Neural cell (in vitro differentiated cells): ENCODE results near the gene CPNE5. TPM values are rescaled to one million over a fixed set of nuclear protein-coding genes. Genes with fewer than 3 reads are reported as not detected.

Experiments used
- H2AFZ ChIP-seq: fragments of 200-600, 300-800 bp; sonication (generic), shearing (Covaris generic); 2 replicates; pipeline ENCODE4 v1.6.0; 2014; ENCODE audit warnings: low read depth, mild to moderate bottlenecking, antibody characterized with exemption, low read length, moderate library complexity
- H3F3A ChIP-seq: fragments of 200-600 bp; shearing (Covaris generic); 2 replicates; pipeline ENCODE4 v1.6.1; 2016; ENCODE audit warnings: mild to moderate bottlenecking, moderate library complexity, mixed read lengths, antibody characterized with exemption, low read length; ENCODE audit not compliant: insufficient read depth, poor library complexity, severe bottlenecking
- H3K27ac ChIP-seq: fragments of 200-600, 300-800 bp; sonication (generic), shearing (Covaris generic); 2 replicates; pipeline ENCODE4 v1.5.1; 2014; ENCODE audit warnings: mild to moderate bottlenecking, low read length, moderate library complexity
- H3K27me3 ChIP-seq: fragments of 300-800, 200-600 bp; sonication (generic), shearing (Covaris generic); 2 replicates; pipeline ENCODE4 v1.6.0; 2014; ENCODE audit warnings: mild to moderate bottlenecking, low read depth, low read length, moderate library complexity; ENCODE audit not compliant: insufficient read depth
- H3K36me3 ChIP-seq: fragments of 300-800, 200-600 bp; sonication (generic), shearing (Covaris generic); 2 replicates; pipeline ENCODE4 v1.5.1; 2014; ENCODE audit warnings: mild to moderate bottlenecking, antibody characterized with exemption, low read length, moderate library complexity; ENCODE audit not compliant: insufficient read depth
- H3K4me2 ChIP-seq: fragments of 300-800, 200-600 bp; sonication (generic), shearing (Covaris generic); 2 replicates; pipeline ENCODE4 v1.6.0; 2014; ENCODE audit warnings: mild to moderate bottlenecking, low read length
- H3K4me3 ChIP-seq: fragments of 300-800, 200-600 bp; sonication (generic), shearing (Covaris generic); 2 replicates; pipeline ENCODE4 v1.5.1; 2014; ENCODE audit warnings: mild to moderate bottlenecking, low read length, moderate library complexity
- H3K79me2 ChIP-seq: fragments of 200-600 bp; shearing (Covaris generic); replicated peaks from 2 replicates; pipeline ENCODE4 v1.6.0; 2014; ENCODE audit warnings: mild to moderate bottlenecking, low read length, moderate library complexity; ENCODE audit not compliant: insufficient read depth
- H3K9ac ChIP-seq: fragments of 300-800, 200-600 bp; sonication (generic), shearing (Covaris generic); 2 replicates; pipeline ENCODE4 v1.6.1; 2016; ENCODE audit warnings: mild to moderate bottlenecking, low read length, mixed read lengths
- H3K9me2 ChIP-seq: fragments of 200-600 bp; shearing (Covaris generic); 2 replicates; pipeline ENCODE4 v1.6.1; 2016; ENCODE audit warnings: mild to moderate bottlenecking, low read length, mixed read lengths; ENCODE audit not compliant: insufficient read depth
- H3K9me3 ChIP-seq: fragments of 200-600, 300-800 bp; sonication (generic), shearing (Covaris generic); 2 replicates; pipeline ENCODE4 v1.6.1; 2016; ENCODE audit warnings: mild to moderate bottlenecking, mixed run types, low read length, moderate library complexity, mixed read lengths
- H4K20me1 ChIP-seq: fragments of 200-600 bp; shearing (Covaris generic); 2 replicates; pipeline ENCODE4 v1.6.1; 2016; ENCODE audit warnings: mild to moderate bottlenecking, mixed run types; ENCODE audit not compliant: insufficient read depth
- EP300 ChIP-seq: fragments of 450-650 bp; conservative IDR thresholded peaks from 2 replicates; pipeline ENCODE4 v1.6.1; 2014; ENCODE audit warnings: antibody characterized with exemption, mild to moderate bottlenecking, moderate library complexity; ENCODE audit not compliant: poor library complexity, severe bottlenecking
- EZH2 ChIP-seq: fragments of 200-600, 300-800 bp; shearing (Covaris generic), sonication (generic); IDR thresholded peaks from 2 replicates; pipeline ENCODE4 v1.6.1; 2014; ENCODE audit warnings: antibody characterized with exemption, low read length, borderline replicate concordance, mild to moderate bottlenecking; ENCODE audit not compliant: insufficient read depth, poor library complexity, severe bottlenecking
- MXI1 ChIP-seq: fragments of 450-650 bp; conservative IDR thresholded peaks from 2 replicates; pipeline ENCODE4 v1.6.1; 2014; ENCODE audit warnings: antibody characterized with exemption, mild to moderate bottlenecking; ENCODE audit not compliant: poor library complexity, severe bottlenecking
- POLR2AphosphoS5 ChIP-seq: IDR thresholded peaks from 2 replicates; pipeline ENCODE4 v1.6.1; 2012
- RAD21 ChIP-seq: fragments of 450-650 bp; conservative IDR thresholded peaks from 2 replicates; pipeline ENCODE4 v1.6.1; 2014; ENCODE audit warnings: antibody characterized with exemption, mild to moderate bottlenecking, moderate library complexity
- SMC3 ChIP-seq: fragments of 450-650 bp; conservative IDR thresholded peaks from 2 replicates; pipeline ENCODE4 v1.6.1; 2014; ENCODE audit warnings: antibody characterized with exemption, mild to moderate bottlenecking, moderate library complexity; ENCODE audit not compliant: poor library complexity
- TAF1 ChIP-seq: IDR thresholded peaks from 2 replicates; pipeline ENCODE4 v1.6.1; 2012; ENCODE audit warnings: low read depth
- polyA plus RNA-seq: library from polyadenylated mRNA; depleted of rRNA; stranded (reverse); fragments of >200 nt; gene quantifications from 2 replicates; pipeline ENCODE4 v1.2.3, GENCODE V29; 2014
- TF ChIP-seq, protein P1 (sequence below): fragments of 450-650 bp; IDR thresholded peaks from 2 replicates; pipeline ENCODE4 v1.5.1; 2014; ENCODE audit warnings: antibody characterized with exemption, mild to moderate bottlenecking, moderate library complexity; ENCODE audit not compliant: poor library complexity, severe bottlenecking
- TF ChIP-seq, protein P2 (sequence below): IDR thresholded peaks from 2 replicates; pipeline ENCODE4 v1.6.1; 2012; ENCODE audit warnings: borderline replicate concordance

The CPNE5 gene
- polyA plus RNA-seq, 1 donor from 2014 or later, result 8.7 TPM

DNA sequence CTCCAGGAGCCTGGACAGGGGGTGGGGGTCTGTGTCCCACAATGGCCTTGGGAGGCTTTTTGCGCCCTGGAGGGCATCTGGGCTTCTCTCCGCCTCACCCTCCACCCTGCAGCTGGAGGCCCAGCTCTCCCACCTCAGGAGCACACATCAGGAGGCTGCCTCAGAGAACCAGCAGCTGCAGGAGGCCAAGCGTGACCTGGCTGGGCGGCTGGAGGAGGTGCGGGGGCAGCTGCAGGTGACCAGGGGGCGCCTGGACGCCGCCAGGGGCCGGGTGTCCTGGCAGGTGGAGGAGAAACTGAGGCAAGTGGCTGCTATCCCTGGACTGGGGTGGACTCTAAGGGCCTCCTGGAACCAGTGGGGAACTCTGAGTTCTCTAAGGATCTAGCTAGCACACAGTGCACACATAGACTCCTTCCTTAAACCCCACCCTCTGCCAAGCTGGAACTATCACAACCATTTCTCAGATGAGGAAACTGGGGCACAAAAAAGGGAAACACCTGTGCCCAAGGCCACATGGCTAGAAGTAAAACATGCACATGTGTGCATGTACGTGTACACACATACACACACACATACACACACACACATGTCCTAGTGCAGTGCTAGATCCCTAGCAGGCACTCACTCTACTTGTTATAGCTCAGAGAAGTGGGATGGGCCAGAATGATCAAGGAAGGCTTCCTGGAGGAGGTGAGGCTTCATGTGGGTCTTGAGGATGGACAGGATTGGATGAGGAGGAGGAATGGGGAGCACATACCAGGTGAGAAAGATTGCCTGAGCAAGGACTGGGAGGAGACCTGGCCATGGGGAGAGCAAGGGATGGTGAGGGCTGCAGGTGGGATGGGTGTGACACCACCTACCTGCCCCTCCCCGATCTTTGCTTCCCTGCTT, 118.7 kb downstream of the CPNE5 start:
- H3K9me2 ChIP-seq, result no peaks in the 10 kb centered on the region
- no peaks in the 10 kb centered on the region for H3F3A ChIP-seq
- no peaks in the 10 kb centered on the region for H3K27me3 ChIP-seq
- H3K9me3 ChIP-seq, result no peaks in the 10 kb centered on the region
- no peaks in the 10 kb centered on the region for H3K79me2 ChIP-seq
- H3K4me2 ChIP-seq, result no peak overlapping the region
- no peak overlapping the region for H3K27ac ChIP-seq
- no peak overlapping the region for H2AFZ ChIP-seq
- no peaks in the 10 kb centered on the region for H3K36me3 ChIP-seq
- no peak overlapping the region for H3K9ac ChIP-seq
- no peak overlapping the region for H3K4me3 ChIP-seq
- TF ChIP-seq MXI1 (no peak), EP300 (no peak), TAF1 (no peak), EZH2 (no peak), POLR2AphosphoS5 (no peak), RAD21 (no peak), SMC3 (no peak)
- TF ChIP-seq, protein P1, sequence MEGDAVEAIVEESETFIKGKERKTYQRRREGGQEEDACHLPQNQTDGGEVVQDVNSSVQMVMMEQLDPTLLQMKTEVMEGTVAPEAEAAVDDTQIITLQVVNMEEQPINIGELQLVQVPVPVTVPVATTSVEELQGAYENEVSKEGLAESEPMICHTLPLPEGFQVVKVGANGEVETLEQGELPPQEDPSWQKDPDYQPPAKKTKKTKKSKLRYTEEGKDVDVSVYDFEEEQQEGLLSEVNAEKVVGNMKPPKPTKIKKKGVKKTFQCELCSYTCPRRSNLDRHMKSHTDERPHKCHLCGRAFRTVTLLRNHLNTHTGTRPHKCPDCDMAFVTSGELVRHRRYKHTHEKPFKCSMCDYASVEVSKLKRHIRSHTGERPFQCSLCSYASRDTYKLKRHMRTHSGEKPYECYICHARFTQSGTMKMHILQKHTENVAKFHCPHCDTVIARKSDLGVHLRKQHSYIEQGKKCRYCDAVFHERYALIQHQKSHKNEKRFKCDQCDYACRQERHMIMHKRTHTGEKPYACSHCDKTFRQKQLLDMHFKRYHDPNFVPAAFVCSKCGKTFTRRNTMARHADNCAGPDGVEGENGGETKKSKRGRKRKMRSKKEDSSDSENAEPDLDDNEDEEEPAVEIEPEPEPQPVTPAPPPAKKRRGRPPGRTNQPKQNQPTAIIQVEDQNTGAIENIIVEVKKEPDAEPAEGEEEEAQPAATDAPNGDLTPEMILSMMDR, result no peak
- TF ChIP-seq, protein P2, sequence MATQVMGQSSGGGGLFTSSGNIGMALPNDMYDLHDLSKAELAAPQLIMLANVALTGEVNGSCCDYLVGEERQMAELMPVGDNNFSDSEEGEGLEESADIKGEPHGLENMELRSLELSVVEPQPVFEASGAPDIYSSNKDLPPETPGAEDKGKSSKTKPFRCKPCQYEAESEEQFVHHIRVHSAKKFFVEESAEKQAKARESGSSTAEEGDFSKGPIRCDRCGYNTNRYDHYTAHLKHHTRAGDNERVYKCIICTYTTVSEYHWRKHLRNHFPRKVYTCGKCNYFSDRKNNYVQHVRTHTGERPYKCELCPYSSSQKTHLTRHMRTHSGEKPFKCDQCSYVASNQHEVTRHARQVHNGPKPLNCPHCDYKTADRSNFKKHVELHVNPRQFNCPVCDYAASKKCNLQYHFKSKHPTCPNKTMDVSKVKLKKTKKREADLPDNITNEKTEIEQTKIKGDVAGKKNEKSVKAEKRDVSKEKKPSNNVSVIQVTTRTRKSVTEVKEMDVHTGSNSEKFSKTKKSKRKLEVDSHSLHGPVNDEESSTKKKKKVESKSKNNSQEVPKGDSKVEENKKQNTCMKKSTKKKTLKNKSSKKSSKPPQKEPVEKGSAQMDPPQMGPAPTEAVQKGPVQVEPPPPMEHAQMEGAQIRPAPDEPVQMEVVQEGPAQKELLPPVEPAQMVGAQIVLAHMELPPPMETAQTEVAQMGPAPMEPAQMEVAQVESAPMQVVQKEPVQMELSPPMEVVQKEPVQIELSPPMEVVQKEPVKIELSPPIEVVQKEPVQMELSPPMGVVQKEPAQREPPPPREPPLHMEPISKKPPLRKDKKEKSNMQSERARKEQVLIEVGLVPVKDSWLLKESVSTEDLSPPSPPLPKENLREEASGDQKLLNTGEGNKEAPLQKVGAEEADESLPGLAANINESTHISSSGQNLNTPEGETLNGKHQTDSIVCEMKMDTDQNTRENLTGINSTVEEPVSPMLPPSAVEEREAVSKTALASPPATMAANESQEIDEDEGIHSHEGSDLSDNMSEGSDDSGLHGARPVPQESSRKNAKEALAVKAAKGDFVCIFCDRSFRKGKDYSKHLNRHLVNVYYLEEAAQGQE, result no peak
- H4K20me1 ChIP-seq, result no peaks in the 10 kb centered on the region

DNA sequence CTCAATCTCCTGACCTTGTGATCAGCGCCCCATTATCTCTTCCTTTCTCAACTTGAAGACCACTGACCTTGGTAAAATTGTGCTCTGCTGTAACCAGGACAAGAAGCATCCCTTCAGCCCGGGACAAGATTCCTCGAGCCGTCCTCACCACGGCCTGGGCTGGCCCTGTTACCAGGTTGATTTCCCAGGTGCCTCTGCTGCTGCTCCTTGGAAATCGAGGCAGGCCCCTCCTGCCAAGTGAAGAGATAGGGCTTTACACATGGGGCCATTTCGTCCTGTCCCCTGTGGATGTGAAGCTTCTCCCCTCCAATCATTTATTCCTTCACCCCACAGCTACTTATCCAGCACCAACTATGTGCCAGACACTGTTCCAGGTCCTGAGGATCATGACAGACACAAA, 120.1 kb downstream of the CPNE5 start:
- Histone ChIP-seq H3F3A (no peaks in the 10 kb centered on the region), H3K36me3 (no peaks in the 10 kb centered on the region), H3K27me3 (no peaks in the 10 kb centered on the region), H3K4me2 (no peak overlapping the region), H3K79me2 (no peaks in the 10 kb centered on the region), H3K9ac (no peak overlapping the region), H3K9me2 (no peaks in the 10 kb centered on the region), H3K4me3 (no peak overlapping the region), H3K9me3 (no peaks in the 10 kb centered on the region), H4K20me1 (no peaks in the 10 kb centered on the region), H3K27ac (no peak overlapping the region), H2AFZ (no peak overlapping the region)
- no peak for TF ChIP-seq SMC3
- TF ChIP-seq, protein P1, result no peak
- TF ChIP-seq, protein P2, result no peak
- no peak for TF ChIP-seq RAD21
- no peak for TF ChIP-seq MXI1
- TF ChIP-seq POLR2AphosphoS5, result no peak
- no peak for TF ChIP-seq EZH2
- no peak for TF ChIP-seq TAF1
- no peak for TF ChIP-seq EP300
